WTC11 (cell line): ENCODE measurements around the gene NR2F2. TPM values are rescaled to one million over a fixed set of nuclear protein-coding genes. Genes with fewer than 3 reads are reported as not detected.

Experiments
- ATAC-seq: fragments of 200-7000 bp; cut with Tn5 transposase; 2 replicates; pipeline ENCODE4 v1.10.0; 2021; ENCODE audit warnings: mild to moderate bottlenecking, moderate library complexity
- CTCF ChIA-PET: fragments of 300-600 bp; sonication (Branson Sonifier 250); formaldehyde crosslinking; loops from one replicate; lab custom pipeline; 2021; ENCODE audit warnings: antibody characterized with exemption; lab: Charles Lee
- POLR2A ChIA-PET: fragments of 350-600 bp; sonication (Branson Sonifier 250); formaldehyde crosslinking; loops from one replicate; lab custom pipeline; 2021; ENCODE audit warnings: antibody characterized with exemption; lab: Charles Lee
- DNase-seq: peaks from one replicate; pipeline ENCODE4 v3.0.0; 2021; ENCODE audit warnings: low spot score
- H3K27ac Mint-ChIP-seq: 2 replicates; pipeline ENCODE4 v1.8.0; 2021; ENCODE audit warnings: mixed read lengths
- H3K27me3 Mint-ChIP-seq: 2 replicates; pipeline ENCODE4 v1.8.0; 2021; ENCODE audit warnings: low read depth, mild to moderate bottlenecking, moderate library complexity, mixed read lengths
- H3K36me3 Mint-ChIP-seq: 2 replicates; pipeline ENCODE4 v1.8.0; 2021; ENCODE audit warnings: mixed read lengths
- H3K4me1 Mint-ChIP-seq: 2 replicates; pipeline ENCODE4 v1.8.0; 2022; ENCODE audit warnings: mixed read lengths
- H3K4me3 Mint-ChIP-seq: 2 replicates; pipeline ENCODE4 v1.8.0; 2021; ENCODE audit warnings: mild to moderate bottlenecking, moderate library complexity, mixed read lengths
- H3K9me3 Mint-ChIP-seq: 2 replicates; pipeline ENCODE4 v1.8.0; 2021; ENCODE audit warnings: mixed read lengths
- ARID4B ChIP-seq: sonication (generic); formaldehyde crosslinking; IDR thresholded peaks from 2 replicates; pipeline ENCODE4 v1.8.0; 2023; ENCODE audit warnings: missing genetic modification reagents, mild to moderate bottlenecking, borderline replicate concordance
- ATF1 ChIP-seq: sonication (generic); formaldehyde crosslinking; IDR thresholded peaks from 2 replicates; pipeline ENCODE4 v1.8.1; 2023; ENCODE audit warnings: mild to moderate bottlenecking, moderate library complexity, missing genetic modification reagents
- EMX1 ChIP-seq: fragments of 250-450 bp; sonication (Bioruptor Pico); IDR thresholded peaks from 2 replicates; pipeline ENCODE4 v1.8.0; 2021; ENCODE audit warnings: mild to moderate bottlenecking
- ERG ChIP-seq: fragments of 250-450 bp; sonication (Bioruptor Pico); IDR thresholded peaks from 2 replicates; pipeline ENCODE4 v1.8.0; 2021; ENCODE audit warnings: mild to moderate bottlenecking
- GABPB1 ChIP-seq: sonication (generic); formaldehyde crosslinking; IDR thresholded peaks from 2 replicates; pipeline ENCODE4 v1.8.1; 2023; ENCODE audit warnings: mild to moderate bottlenecking, missing genetic modification reagents
- HMGA2 ChIP-seq: fragments of 250-450 bp; sonication (Bioruptor Pico); IDR thresholded peaks from 2 replicates; pipeline ENCODE4 v1.4.0; 2021; ENCODE audit warnings: mild to moderate bottlenecking, moderate library complexity
- MLX ChIP-seq: sonication (generic); formaldehyde crosslinking; IDR thresholded peaks from 2 replicates; pipeline ENCODE4 v1.8.1; 2023; ENCODE audit warnings: mild to moderate bottlenecking, missing genetic modification reagents, moderate library complexity
- NFYB ChIP-seq: sonication (generic); formaldehyde crosslinking; conservative IDR thresholded peaks from 2 replicates; pipeline ENCODE4 v1.8.0; 2022; ENCODE audit warnings: low read depth, missing genetic modification reagents
- SMAD3 ChIP-seq: sonication (generic); formaldehyde crosslinking; IDR thresholded peaks from 2 replicates; pipeline ENCODE4 v1.8.0; 2022; ENCODE audit warnings: missing genetic modification reagents, mild to moderate bottlenecking, borderline replicate concordance
- STAT6 ChIP-seq: sonication (generic); formaldehyde crosslinking; conservative IDR thresholded peaks from 2 replicates; pipeline ENCODE4 v1.8.1; 2023; ENCODE audit warnings: mild to moderate bottlenecking, low read depth, missing genetic modification reagents, moderate library complexity
- TEAD1 ChIP-seq: sonication (generic); formaldehyde crosslinking; IDR thresholded peaks from 2 replicates; pipeline ENCODE4 v1.8.0; 2022; ENCODE audit warnings: mild to moderate bottlenecking, missing genetic modification reagents
- ZNF532 ChIP-seq: fragments of 250-450 bp; sonication (Bioruptor Pico); IDR thresholded peaks from 2 replicates; pipeline ENCODE4 v1.9.0; 2021; ENCODE audit warnings: mild to moderate bottlenecking, borderline replicate concordance
- total RNA-seq: library from RNA; stranded (reverse); gene quantifications from 3 replicates; pipeline ENCODE4 v1.2.3, GENCODE V29; 2021
- TF ChIP-seq, protein P1 (sequence below): sonication (generic); formaldehyde crosslinking; IDR thresholded peaks from 2 replicates; pipeline ENCODE4 v1.8.1; 2022; ENCODE audit warnings: low read depth, mild to moderate bottlenecking, moderate library complexity, missing genetic modification reagents, borderline replicate concordance
- TF ChIP-seq, protein P2 (sequence below): sonication (generic); formaldehyde crosslinking; IDR thresholded peaks from 2 replicates; pipeline ENCODE4 v1.8.0; 2022; ENCODE audit warnings: mild to moderate bottlenecking, missing genetic modification reagents

NR2F2 gene
- total RNA-seq, 1 experiment from 2014 or later: 0.57 TPM

DNA sequence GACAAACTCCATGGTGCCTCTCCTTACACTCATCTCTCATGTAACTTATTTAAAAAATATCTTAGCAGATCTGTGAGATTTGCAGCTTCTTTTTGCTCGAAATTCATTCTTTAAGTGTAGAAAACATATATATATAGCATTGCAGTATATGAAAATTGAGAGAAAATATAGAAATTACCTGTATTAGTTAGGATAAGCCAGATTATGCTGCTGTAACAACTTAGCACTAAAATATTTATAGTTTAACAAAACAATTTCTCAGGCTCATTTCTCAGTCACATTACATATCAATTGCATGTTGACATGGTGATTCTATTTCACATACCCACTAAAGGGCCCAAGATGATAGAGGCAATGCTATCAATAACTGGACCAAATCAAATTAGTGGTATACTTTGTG is 54.7 kb downstream of the NR2F2 start:
- POLR2A ChIA-PET: no interaction called here
- TF ChIP-seq EMX1 (CRISPR knock-in tag) (no peak), TEAD1 (no peak), STAT6 (CRISPR knock-in tag) (no peak), NFYB (no peak), GABPB1 (CRISPR knock-in tag) (no peak), SMAD3 (CRISPR knock-in tag) (no peak), MLX (no peak), ARID4B (CRISPR knock-in tag) (no peak), HMGA2 (CRISPR knock-in tag) (no peak), ATF1 (CRISPR knock-in tag) (no peak), ZNF532 (CRISPR knock-in tag) (no peak), ERG (CRISPR knock-in tag) (no peak)
- TF ChIP-seq, protein P1, sequence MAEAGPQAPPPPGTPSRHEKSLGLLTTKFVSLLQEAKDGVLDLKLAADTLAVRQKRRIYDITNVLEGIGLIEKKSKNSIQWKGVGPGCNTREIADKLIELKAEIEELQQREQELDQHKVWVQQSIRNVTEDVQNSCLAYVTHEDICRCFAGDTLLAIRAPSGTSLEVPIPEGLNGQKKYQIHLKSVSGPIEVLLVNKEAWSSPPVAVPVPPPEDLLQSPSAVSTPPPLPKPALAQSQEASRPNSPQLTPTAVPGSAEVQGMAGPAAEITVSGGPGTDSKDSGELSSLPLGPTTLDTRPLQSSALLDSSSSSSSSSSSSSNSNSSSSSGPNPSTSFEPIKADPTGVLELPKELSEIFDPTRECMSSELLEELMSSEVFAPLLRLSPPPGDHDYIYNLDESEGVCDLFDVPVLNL (CRISPR knock-in tag): no peak
- TF ChIP-seq, protein P2, sequence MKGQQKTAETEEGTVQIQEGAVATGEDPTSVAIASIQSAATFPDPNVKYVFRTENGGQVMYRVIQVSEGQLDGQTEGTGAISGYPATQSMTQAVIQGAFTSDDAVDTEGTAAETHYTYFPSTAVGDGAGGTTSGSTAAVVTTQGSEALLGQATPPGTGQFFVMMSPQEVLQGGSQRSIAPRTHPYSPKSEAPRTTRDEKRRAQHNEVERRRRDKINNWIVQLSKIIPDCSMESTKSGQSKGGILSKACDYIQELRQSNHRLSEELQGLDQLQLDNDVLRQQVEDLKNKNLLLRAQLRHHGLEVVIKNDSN (CRISPR knock-in tag): no peak
- TF ChIP-seq, all 79 proteins: peak for 0
- CTCF ChIA-PET: no interaction called here
- Mint-ChIP-seq H3K4me3 (no peak overlapping the region), H3K9me3 (peaks cover 14% of the 10 kb centered on the region), H3K4me1 (no peaks in the 10 kb centered on the region), H3K27ac (no peak overlapping the region), H3K36me3 (no peaks in the 10 kb centered on the region), H3K27me3 (peaks cover 15% of the 10 kb centered on the region)
- ATAC-seq (no peak), DNase-seq (no peak)
